Activated CD4-positive, CD25-positive, alpha-beta regulatory T cell treated with anti-CD3 and anti-CD28 coated beads, Interleukin-2, amount 50 U/mL, for 24 hours (primary cell): ENCODE data around the gene NDUFA11.

Experiments
- ATAC-seq, 2 donors: fragments of 150-1000 bp; cut with Tn5 transposase; one replicate each; pipeline ENCODE4 v1.10.0; 2021; ENCODE audit warnings: mild to moderate bottlenecking in 1 of 2, moderate library complexity in 1 of 2

Gene NDUFA11

GRCh38 chr19:5932146-5932545 lies 28.6 kb upstream of the NDUFA11 start:
- no peak for ATAC-seq

DNA sequence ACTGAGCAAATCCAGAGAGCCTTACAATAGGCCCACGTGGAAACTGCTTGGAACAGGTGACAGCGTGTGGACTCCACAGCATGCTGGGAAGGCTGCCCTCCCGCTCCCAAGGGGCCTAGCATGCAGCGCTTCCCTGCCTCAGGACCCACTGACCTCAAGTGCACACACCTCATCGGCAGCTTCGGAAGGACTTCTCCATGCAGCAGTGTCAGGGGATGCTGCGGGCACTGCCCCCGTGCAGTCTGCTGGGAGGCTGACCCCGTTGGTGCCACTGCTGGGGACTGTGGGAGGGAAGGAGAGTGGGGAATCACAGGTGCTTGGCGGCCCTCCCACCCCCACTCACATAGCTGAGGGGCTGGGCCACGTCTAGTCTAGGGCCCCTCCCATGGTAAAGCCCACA lies 27.7 kb upstream of the NDUFA11 start:
- no peak for ATAC-seq

DNA sequence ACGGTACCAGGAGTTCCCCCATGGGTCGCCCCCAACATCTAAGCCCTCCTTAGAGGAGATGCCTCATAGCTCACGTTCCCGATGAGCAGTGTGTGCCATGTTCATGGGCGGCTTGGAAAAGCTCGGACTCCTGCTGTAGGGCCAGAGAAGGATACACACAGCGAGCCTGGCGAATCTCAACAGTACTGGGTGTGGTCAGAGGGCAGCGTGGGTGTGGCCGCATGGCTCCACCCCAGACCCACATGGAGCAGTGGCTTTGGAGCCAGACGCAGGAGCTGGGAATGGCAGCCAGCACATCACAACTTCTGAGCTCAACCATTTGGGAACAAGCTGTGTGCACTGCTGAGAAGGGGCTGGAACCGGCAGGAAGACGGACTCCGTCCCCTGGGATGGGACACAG lies 26.0 kb upstream of the NDUFA11 start:
- no peak for ATAC-seq

- no peak for ATAC-seq
These were observed 25.6 kb upstream of the NDUFA11 start for GRCh38 chr19:5929179-5929578.

DNA sequence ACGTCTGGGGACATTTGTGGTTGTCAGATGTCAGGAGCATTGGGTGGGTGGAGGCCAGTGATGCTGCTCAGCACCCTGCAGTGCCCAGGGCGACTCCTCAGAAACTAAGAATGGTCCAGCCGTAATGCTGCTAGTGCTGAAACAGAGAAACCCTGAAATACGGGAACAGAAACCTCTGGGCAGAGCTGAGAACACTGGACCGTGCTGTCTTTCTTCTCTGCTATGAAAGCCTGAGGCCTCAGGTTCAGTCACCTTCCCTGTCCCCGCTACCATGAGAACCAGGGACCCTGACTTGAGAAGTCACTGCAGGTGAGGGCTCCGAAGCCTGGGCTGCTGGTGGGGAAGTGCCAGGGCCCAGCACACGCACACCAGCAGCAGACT lies 23.8 kb upstream of the NDUFA11 start:
- ATAC-seq: no peak

DNA sequence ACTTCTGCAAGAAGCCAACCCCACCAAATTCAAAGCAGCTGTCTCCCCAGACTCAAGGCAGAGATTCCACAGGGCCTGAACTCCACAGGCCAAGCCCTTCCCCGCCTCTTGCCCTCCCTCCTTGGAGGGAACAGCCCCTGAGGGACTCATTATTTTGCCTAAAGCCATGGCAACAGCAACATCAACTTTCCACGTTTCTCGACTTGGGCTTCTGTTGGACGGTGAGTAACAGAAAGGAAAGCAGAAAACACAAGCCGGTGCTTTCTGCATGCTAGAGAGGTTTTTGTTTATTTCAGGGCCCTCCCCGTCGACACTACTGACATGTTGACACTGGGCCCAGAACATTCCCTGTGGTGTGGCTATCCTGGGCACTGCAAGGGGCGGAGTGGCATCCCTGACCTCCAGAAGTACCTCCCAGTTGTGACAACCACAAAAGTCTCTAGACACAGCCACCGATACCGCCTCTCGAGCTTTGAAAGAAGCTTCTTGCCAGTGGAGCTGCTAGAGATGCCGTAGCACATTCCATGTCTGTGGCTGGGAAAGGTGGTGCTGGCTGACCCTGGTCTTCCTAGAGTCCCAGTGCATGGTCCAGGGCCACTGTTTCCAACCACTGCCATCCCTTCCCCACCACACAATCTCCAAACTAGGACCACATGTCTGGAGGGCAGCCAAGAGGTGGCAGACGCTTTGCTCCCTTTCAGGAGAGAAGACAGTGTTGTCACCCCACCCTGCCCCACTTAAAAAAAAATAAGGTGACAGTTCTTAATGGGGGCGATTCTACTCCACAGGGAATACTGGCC lies 23.3 kb upstream of the NDUFA11 start:
- no peak for ATAC-seq

DNA sequence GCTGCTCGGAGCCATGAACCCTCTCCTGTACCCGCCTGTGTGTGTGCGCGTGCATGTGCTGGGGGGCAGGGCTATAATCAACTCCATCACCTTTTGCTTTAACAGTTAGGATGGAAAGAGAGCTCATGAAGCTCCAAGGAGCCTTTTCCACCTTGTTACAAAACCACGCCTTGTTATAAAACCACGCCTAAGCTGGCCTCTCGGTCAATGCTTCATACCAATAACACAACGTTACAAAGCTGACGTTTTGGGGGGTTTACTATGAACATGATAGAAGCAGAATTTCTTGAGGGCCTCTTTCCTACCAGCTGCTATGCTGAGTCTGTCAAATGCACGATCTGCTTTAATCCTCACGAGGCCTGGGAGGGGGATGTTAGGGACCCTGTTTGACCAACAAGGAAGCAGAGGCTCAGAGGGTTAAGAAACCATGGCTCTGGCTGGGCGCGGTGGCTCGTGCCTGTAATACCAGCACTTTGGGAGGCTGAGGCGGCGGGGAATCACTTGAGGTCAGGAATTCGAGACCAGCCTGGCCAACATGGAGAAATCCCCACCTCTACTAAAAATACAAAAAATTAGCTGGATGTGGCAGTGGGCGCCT lies 22.3 kb upstream of the NDUFA11 start:
- ATAC-seq: no peak

- ATAC-seq: no peak
These were observed 19.8 kb upstream of the NDUFA11 start for GRCh38 chr19:5923356-5923755.

GRCh38 chr19:5922161-5922545 lies 18.6 kb upstream of the NDUFA11 start:
- ATAC-seq: no peak

- no peak for ATAC-seq
These were observed 18.0 kb upstream of the NDUFA11 start for GRCh38 chr19:5921516-5922160.

DNA sequence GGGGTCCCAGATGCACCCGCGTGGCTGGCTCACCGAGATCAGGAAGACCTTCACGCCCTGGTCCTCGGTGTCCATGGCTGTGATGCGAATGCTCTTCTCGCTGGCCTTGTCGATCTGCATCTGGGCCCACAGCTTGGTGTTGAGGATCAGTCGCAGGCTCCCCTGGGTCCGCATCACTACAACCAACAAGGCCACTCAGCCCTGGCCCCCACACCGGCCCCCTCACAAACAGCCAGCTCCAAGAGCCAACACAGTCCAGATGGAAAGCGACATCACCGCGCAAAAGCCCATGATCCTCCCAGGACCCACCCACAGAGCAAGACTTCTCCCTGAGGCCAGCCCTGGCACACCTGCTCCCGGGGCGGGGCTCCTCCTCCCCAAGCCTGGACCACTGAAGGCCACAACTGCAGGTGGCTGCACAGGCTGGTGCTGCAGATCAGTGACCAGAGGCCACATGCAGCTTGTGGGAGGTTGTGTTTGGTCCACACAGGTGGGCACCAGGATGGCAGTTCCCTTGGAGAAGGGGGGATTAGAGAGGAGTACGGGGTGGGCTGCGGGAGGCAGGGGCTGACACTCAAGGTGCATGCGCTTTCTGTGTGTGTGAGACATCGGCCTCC lies 15.0 kb upstream of the NDUFA11 start:
- ATAC-seq: no peak

DNA sequence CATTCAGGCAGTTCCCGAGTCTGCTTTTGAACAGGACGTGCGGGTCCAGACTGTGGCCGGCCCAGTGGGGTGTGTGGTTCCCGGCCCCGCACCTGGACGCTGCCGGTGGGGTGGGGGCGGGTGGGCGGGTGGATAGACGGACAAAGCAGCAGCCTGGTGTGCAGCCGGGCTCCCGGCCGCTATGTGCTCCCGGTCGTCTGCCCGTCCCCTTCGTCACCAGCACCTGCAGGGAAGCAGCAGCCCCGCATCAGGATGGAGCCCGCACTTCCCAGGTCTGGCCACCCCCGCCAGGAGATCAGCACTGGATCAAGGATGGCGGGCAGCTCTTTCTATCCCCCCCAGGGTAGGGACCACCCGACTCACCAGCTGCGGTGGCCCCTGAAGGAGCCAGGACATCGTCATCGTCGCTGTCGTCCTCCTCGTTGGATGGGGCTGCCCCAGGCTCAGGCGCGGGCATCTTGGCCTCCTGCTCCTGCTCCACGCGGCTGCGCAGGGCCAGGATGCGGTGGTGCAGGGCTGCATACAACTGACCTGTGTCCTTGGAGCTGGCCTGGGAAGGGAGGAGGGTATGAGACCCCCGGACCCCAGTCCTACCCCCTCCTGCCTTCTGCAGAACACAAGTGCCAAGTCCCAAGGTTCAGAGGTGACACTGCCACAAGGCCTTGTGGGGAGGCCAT lies 14.0 kb upstream of the NDUFA11 start:
- no peak for ATAC-seq

DNA sequence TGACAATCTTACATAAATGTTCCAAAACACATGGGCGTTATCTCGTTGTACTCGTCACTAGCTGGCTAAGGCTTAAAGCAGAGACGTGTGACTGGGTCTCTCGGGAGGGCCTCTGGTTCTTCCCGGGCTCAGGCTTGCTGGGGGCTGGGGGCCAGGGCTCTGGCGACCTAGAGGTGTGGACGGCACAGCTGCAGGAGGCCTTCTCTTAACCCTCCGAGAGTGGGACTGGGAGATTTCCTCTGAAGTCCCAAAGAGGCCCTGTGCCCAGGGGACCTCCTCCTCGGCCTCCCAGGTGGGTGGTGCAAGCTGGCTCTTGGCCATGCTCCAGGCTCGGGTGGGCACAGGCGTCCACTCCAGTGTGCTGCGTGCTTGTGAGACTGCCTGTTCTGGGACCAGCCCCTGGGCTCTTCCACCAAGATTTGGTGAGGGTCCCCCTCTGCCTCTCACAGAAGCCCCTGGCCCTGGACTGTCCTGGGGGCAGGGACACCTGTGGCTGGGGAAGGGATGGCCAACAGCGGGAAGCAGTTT lies 12.7 kb upstream of the NDUFA11 start:
- no peak for ATAC-seq

- ATAC-seq: no peak
These were observed 12.2 kb upstream of the NDUFA11 start for GRCh38 chr19:5915782-5916165.

GRCh38 chr19:5914946-5915781 lies 11.6 kb upstream of the NDUFA11 start:
- ATAC-seq: no peak

DNA sequence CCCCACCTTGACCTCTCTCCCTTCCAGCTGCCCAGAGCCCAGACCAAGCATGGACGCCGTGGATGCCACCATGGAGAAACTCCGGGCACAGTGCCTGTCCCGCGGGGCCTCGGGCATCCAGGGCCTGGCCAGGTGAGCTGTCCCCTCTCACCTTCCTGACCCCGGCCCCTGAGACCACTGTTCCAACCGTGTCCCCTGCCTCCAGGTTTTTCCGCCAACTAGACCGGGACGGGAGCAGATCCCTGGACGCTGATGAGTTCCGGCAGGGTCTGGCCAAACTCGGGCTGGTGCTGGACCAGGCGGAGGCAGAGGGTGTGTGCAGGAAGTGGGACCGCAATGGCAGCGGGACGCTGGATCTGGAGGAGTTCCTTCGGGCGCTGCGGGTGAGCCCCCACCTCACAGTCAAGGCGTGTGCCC lies 10.8 kb upstream of the NDUFA11 start:
- no peak for ATAC-seq

DNA sequence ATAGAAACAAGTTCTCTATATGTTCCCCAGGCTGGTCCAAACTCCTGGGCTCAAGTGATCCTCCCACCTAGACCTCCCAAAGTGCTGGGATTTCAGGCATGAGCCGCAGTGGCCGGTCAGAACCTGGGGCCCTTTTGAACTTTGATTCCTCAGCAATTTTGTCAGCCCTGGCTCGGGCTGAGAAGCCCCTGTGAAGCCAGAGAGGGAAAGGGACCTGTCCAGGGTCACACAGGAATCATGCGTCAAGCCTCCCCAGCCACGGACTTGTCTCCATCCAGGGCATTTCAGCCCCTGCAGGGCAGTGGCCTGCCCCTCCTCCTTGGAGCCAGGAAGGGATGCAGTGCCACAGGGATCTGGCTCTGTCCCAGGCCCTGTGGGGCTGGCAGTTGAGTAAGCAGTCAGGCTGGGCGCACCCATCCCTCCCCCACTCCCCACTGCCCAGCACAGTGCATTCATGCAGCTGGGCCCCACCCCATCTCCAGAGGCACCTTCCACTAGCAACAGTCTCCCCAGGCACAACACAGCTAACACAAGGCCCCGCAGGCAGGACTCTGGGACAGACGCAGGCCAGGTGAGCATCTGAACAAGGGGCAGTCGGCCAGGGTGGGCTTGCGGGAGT lies 10.3 kb upstream of the NDUFA11 start, which contains the start of gene CAPS:
Gene CAPS (plus strand): TSS at position 516 of the 619 bp plus-strand sequence. CDS start 153 bp downstream, outside the sequence.
- no peak for ATAC-seq

DNA sequence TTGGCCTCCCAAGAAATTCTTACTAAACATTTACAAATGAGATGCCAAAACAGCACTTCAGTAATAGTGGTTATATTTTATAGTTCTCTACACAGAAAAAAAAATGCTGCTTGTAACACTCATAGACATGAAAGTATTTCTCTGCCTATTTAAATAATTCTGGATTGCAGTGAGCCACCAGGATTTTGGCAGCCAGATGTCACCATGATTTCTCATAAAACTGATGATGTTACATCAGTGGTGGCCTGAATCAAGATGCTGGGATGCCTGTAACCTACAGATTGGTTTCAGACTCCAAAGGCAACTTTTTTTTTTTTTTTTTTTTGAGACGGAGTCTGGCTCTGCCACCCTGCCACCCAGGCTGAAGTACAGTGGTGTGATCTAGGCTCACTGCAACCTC lies 7.8 kb upstream of the NDUFA11 start:
- no peak for ATAC-seq

DNA sequence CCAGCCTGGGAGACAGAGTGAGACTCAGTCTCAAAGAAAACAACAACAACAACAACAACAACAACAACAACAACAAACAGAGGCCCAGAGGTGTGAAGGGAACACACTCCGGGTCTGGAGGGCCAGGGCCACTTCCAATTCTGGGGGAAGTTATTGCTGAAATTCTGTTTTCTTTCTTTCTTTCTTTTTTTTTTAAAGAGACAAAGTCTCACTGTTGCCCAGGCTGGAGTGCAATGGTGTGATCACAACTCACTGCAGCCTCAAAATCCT lies 7.0 kb upstream of the NDUFA11 start:
- ATAC-seq: no peak

DNA sequence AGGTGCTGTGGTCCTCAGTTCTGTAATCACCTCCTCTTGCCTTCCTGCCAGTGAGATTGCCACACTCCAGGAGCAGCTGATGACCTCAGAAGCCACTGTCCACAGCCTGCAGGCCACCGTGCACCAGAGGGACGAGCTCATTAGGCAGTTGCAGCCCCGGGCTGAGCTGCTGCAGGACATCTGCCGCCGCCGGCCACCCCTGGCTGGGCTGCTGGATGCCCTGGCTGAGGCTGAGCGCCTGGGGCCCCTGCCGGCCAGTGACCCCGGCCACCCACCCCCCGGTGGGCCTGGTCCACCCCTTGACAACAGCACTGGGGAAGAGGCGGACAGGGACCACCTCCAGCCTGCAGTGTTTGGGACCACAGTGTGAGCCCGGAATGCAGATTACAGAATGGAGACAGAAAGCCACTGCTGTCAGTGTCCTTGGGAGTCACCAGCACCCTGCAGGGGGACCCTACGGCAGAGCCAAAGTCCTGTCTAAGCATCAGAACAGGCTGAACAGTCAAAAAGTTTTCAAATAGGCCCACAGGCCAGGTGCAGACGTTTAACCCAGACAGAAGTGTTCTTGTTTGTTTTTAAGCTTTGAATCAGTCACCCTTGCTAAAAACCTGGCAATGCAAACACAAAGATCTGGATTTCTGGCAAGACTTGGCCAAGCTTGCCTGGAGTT lies 5.3 kb upstream of the NDUFA11 start:
- no peak for ATAC-seq

DNA sequence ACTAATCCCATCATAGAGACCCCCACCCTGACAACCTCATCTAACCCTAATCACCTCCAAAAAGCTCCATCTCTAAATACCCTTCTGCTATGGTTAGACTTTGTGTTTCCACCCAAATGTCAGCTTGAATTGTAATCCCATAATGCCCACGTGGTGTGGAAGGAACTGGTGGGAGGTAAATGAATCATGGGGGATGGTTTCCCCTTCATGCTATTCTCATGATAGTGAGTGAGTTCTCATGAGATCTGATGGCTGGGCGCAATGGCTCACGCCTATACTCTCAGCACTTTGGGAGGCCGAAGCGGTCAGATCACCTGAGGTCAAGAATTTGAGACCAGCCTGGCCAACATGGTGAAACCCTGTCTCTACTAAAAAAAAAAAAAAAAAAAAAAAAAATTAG lies 3.7 kb upstream of the NDUFA11 start:
- no peak for ATAC-seq
